Umbilical cord (tissue), 2 donors: ENCODE measurements around the gene CCNL2. TPM values are rescaled to one million over a fixed set of nuclear protein-coding genes. Genes with fewer than 3 reads are reported as not detected.
A peak's percentile ranks its signal among the peaks of the same experiment; 100 is the strongest.
"Not testable (repeated sequence)": the region's sequence is repeated elsewhere in the genome, so short reads cannot be mapped to it uniquely, and the experiment has no call there.

Experiments used
- DNase-seq: peaks from one replicate; pipeline ENCODE4 v3.0.0-alpha.2; 2015; ENCODE audit warnings: low spot score
- total RNA-seq: library from RNA; depleted of rRNA; stranded (reverse); fragments of >200 nt; gene quantifications from one replicate; pipeline ENCODE4 v1.2.3, GENCODE V29; 2014; ENCODE audit warnings: low replicate concordance; ENCODE audit not compliant: insufficient read depth

Gene CCNL2
- total RNA-seq, 1 donor from 2014 or later: 106 TPM

DNA sequence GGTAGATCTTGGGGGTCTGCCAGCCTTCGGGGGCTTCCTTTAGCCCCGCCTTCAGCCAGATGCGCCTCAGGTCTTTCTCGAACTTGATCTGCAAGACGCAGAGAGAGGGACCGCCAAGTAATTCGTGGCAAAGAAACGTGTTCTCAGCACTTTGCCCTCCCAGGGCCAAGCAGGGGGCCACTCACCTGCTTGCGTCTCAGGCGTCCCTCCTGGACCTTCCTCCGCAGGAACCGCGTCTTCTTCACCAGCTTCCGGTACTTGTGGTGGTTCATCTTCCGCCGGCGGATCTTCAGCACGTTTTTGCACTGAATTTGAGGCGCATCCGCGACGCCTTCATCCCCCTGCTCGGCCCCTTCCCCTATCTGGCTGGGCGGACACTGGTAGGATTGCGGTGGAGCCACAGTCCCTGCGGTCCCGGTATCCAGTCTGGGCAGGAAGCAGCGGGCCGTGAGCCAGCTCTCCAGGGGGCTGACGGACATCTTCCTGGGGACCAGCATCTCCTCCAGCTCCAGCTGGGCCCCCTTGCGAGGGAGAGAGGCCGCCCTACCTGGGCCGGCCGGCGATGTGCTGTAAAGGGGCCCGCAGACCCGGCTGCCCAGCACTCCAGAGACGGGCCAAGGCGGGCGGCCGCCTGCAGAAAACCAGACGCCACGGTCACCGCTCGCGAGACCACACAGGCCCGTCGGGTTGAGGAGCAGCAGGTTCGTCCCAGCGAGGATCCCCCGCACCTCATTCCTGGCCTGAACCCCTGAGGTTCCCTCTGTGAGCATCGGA is 25.1 kb downstream of the CCNL2 start:
- DNase-seq: no peak

DNA sequence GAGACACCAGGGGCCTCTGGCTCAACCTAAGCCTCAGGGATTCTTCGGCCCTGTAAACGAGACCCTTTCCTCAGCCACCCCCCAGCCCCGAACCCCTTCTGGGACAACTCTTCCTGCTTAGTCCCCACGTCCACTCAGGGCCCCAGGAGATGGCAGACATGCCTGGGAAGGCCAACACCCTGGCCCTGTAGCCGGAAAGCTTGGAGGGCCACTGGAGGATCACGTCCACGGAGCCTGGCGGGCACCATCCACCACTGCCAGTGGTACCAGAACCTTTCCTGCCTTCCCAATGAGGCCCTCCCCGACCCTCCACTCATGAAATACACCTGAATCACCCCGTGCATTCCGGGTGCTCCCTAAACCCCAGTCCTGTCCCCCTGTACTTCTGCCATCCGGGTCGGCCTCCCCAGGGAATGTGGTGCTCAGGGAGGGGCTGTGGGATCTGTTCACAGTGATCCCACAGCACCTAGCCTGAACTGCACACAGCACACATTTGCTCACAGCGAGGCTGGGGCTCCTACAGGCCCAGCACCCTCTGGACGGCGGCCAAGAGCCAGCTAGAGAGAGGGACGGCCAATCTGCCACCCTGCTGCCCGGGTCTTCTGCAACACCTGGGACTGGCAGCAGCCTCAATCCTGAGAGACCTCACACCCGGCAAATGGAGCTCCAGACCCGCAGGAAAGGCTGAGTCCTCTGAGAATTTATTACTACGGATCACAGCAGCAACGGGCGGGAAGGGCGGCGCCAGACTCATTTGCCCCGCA is 25.9 kb downstream of the CCNL2 start:
- no peak for DNase-seq

DNA sequence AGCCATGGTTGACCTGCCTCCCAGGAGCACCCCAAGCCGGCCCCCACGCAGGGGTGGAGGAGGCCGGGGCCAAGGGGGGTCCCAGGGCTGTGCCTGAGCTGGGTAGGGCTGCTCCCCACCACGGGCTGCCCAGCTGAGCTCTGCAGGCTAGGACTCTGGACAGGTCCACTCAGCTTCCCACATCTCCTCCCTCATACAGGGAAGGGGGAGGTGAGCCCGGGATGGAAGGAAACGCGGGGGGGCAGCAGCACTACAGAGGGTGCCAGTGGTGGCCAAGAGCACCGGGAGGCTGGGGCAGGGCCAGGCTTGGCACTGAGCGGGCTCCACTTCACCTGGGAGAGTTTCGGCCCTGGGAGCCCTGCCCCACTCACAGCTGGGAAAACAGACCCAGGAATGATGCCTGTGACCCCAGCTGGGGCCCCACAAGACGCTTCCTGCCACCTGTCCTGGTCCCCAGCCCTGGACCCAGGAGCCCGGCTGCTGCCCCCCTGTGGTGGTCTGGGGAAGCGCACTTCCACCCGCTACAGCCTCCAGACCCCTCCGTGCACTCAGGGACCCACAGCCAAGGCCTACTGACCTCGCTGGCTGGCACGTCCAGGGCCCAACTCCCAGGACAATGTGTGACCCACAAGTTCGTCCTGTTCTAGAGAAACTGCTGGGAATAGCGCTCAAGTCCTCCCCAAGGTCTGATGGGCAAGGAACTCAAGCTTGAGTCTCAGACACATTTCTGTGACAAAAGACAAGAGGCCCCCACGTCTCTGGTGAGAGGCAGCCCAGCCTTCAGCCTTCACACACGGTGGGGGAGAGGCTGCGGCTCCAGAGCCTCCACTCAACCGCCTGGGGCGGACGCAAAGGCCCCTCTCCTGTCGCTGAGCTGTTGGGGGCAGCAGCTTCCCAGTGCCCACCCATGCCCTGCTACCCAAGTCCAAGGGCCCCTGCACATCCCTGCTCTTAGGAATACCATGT is 27.1 kb downstream of the CCNL2 start:
- DNase-seq: no peak

DNA sequence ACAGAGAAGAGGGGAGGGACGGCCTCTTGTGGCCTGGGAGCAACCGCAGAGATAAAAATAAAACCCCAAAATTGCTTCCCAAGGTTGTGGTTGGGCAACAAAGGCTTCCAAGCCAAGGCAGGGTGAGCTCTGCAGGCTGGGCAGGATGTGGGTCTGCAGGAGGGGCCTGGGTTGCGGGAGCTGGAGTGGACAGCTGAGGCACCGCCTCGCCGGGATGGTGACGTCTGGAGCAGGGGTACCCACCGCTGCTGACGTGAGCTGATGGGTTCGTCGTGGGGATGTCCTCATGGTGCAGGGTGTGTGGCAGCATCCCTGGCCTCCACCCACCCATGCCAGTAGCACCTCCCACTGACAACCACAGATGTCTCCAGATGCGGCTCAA is 27.8 kb downstream of the CCNL2 start:
- DNase-seq: no peak

DNA sequence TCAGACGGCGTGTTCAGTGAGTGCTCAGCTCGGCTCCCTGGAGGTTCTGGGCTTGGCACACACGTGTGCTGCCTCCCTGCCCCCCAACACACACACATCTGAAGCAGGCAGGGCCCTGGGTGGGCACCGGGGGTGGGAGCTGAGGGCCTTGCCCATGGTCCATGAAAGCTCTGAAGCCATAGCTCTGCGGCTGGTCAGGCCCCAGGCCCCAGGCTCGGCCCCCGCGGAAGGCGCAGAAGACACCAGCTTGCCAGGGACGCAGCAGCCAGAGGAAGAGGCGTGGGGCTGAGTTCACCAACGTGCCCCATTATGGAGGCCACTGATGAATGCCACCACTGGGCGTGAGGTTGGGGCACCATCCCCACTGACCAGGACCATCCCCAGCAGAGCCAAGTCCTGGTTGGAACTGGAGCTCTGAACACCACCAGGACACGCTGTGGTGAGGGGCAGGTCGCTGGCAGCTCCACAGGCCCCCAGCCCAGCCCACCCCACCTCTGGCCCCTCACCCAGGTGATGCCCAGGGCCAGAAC is 28.3 kb downstream of the CCNL2 start:
- DNase-seq: no peak

DNA sequence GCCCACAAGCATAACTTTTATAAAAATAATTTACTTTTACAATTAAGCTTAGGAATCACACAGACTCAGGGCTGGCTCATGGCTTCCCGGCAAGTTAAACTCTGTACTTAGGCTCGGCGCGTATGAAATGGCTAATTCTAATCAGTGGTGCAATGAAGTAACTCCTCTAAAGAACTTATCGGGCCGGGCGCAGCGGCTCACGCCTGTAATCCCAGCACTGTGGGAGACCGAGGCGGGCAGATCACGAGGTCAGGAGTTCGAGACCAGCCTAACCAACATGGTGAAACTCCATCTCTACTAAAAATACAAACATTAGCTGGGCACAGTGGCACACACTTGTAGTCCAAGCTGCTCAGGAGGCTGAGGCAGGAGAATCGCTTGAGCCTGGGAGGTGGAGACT is 29.0 kb downstream of the CCNL2 start:
- DNase-seq: not testable (repeated sequence)

DNA sequence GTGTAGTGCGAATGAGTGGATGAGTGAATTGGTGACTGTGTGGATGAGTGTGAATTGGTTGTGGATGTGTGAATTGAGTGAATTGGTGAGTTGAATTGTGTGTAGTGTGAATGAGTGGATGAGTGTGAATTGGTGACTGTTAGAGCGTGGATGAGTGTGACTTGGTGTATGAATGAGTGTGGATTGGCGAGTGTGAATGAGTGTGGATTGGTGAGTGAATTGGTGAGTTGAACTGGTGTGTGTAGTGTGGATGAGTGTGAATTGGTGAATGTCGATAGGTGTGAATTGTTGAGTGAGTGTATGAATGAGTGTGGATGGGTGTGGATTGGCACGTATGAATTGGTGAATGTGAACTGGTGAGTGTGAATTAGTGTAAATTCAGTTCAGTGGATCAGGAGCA is 31.8 kb downstream of the CCNL2 start:
- no peak for DNase-seq

DNA sequence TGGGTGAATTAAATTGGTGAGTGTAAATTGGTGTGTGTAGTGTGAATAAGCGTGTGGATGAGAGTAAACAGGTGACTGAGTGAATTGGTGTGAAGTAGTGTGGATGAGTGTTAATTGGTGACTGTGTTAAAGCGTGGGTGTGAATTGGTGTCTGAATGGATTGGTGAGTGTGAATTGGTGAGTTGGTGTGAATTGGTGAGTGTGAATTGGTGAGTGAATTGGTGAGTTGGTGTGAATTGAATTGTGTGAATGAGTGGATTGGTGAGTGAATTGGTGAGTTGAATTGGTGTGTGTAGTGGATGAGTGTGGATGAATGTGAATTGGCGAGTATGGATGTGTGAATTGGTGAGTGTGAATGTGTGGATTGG is 32.5 kb downstream of the CCNL2 start:
- DNase-seq: no peak

DNA sequence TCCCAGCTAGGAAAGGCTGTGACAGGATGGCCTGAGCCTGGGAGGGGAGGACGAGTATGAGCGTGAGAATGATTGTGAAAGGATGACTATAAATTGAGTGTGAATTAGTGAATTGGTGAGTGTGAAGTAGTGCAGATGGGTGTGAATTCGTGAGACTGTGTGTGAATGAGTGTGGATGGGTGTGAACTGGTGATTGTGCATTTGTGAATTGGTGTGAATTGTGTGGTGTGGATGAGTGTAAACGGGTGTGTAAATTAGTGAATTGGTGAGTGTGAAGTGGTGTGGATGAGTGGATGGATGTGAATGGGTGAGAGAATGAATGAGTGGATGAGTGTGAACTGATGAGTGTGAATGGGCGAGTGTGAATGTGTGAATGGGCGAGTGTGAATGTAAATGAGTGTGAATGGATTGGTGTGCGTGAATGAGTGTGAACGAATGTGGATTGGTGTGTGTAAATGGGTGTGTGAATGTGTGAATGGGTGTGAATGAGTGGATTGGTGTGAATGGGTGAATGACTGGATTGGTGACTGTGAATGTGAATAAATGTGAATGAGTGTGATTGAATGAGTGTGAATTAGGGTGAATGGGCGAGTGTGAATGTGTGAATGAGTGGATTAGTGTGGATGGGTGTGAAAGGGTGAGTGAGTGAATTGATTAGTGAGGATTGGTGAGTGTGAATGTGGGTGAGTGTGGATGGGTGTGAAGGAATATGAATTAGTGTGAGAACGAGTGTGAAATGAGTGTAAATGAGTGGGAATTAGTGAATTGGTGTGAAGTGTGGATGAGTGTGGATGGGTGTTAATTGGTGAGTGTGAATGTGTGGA is 33.0 kb downstream of the CCNL2 start:
- DNase-seq: no peak

DNA sequence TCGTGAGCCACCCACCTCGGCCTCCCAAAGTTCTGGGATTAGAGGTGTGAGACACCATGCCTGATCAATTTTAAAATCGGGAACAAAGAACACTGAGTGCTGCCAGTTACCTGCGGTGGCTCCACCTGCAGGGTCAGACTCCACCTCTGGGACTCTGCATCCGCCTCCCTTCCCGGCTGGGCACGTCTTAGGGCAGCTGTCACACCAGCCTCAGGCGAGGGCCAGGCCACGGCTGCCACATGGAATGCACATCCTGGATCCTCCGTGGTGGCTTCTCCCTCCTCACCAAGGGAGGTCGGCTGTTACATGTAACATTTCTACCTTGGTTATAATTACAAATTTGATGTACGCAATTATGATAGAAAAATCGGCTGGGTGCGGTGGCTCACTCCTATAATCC is 34.9 kb downstream of the CCNL2 start:
- no peak for DNase-seq

DNA sequence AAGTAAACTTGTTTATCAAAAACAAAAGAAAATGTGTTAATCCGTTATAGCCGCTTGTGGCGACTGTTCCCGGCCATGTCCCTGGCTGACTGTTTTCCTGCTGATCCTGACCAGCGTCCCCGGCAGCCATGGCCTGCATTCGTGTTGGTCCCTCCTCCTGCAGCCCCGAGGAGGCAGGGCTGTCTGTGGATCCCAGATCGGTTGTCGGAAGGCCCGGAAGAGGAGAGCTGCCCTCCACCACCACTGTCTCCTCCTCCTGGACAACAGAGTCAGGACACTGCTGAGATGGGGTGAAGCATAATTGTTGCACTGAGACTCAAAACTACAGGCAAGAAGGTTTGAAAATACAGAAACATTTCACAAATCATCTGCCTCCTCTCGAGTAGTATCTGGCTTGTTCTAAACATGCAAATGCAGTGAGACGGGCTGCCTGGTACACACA is 37.1 kb downstream of the CCNL2 start:
- peak; percentile 93 for DNase-seq

DNA sequence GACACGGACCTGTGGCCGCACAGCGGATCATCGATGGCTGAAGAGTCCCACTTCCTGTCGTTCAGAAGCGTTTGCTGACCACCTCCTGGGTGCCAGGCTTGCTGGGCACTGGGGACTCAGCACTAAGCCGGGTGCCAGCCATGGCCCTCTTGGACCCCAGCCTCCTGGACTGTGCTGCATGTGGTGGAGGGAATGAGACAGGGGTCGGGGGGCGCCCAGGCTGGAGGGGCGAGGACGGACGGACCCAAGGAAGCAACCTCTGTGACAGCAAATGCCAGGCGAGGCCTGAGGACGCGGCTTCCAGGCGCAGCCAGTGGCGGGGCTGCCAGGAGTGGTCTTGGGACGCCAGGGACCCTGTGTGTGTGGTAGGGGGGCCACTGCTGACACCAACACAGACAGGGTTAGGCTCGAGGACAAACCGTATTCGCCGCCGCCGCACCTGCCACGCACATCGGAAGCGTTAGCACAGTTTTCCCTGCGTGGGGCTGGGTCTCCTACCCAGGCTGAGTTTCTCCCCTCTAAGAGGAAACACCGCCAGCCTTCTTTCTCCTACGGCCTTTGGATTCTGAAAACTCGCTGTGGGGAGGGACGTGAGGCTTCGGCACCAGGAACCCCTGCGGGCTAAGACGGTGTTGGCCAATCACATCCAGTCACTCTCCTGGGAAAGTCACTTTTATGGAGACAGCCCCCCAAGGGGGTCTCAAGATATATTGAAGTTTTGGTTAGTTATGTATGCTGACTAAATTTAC is 37.7 kb downstream of the CCNL2 start:
- no peak for DNase-seq

DNA sequence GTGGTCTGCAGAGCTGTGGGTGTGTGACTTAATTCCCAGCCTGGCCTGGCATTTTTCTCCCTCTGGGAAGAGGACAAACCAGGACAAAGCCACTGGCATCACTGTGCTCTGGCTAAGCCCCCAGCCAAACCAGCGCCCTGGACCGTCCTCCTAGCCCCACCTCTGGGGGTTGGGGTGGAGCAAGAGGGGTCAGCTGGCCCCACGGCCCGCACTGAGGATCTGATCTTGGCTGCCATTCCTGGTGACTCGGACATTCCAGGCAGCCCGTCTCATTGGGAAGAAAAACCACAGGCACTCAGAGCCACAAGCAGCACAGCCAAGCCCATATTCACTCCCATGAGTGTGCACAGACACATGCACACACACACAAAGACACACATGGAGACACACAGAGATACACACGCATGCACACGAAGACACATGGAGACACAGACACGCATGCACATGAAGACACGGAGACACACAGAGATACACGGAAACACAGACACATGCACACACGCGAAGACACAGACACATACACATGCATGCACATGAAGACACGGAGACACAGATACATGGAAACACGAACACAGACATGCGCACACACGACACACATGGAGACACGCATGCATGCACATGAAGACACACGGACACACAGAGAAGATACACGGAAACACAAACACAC is 38.5 kb downstream of the CCNL2 start:
- peak; percentile 95 for DNase-seq

DNA sequence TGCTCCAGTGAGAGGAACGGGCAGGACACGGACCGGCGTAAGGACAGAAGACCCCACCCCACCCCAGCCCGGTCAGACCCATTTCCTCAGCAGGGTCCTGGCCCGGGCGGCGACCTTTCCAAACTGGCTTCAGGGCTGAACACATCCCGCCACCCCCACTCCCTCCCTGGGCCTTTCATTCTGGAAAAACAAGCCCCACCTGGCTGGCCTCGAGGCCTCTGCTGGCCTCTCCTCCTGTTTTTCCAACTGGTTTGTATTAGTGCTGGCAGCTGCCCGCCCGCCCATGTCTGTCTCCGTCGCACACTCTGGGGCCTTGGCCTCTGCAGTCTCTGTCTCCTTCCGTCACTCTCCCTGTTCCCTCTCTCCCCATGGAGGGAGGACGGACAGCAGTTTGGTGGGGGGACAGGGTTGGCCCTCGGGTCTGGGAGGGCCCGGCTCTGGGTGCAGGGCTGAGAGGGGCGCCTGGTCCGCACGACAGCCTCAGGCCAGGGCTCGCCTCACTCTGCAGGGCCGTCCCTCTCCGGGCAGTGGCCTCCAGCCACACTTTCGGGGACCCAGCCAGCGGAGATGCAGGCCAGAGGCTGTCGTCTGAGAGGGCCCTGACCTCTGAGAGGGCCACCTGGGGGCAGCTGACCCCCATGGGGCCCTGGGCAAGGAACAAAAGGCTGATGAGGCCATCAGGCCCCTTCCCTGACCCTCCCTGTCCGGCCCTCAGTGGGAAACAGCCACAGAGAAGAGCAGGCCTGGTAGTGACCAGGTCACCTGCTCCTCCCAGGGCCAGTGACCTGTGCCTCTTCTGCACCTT is 39.3 kb downstream of the CCNL2 start:
- peak; percentile 74 for DNase-seq

DNA sequence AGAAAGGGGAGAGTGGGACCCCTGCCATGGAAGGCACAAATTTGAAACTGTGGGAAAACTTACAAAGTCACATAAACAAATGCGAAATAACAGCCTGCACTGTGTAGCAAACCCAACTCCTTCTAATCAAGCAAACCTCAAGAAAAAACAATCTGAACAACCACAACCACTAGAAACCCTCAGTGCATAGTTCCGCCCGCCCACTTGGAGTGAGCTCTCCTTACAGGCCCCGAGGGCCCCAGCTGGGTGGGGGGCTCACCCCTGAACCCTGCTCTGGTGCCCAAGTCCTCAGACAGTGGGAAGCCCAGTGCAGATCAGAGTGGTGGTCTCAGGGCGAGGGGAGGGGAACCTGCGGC is 39.8 kb downstream of the CCNL2 start:
- DNase-seq: peak; percentile 48

DNA sequence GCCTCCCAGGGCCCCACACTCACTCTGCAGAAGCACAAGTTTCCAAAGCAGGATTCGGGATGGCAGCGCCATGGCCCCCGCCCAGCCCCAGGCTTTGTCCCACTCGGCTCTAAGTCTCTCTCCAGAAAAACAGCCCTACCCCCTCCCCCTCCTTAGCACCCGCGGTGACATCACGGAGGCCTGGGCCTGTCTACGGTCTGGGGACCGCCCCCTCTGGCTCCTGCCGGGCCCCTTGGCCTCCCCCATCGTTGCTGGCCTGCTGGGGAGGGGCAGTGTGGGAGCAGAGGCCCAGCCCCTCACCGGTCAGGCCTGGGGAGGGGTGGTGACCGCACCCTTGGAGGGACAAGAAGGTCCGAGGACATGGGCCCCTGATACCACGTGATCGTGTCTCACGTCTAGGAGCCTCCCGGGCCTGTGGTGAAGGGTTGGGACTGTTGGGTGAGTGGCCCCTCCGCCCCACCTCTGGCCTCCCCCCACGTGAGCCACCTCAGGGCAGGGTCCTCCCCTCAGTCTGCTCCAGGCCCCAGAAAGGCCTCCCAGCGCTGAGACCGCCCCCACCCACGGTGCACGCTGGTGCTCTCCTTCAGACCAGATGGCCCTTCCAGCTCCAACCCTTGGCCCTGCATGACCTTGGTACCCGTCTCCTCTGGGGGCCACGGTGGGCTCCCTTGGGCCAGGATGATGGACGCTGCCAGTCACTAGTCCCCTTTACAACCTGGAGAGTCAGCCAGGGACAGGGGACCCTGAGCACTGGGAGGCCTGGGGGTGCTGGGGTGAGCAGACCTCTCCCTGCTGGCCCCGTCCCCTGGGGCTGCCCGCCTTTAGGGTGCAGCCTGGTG is 40.5 kb downstream of the CCNL2 start, which contains the start of gene MXRA8:
TSS of gene MXRA8 (minus strand) at position 123 of the 839 bp plus-strand sequence. CDS start at position 72, 51 bp downstream.
- DNase-seq: peak; percentile 97

DNA sequence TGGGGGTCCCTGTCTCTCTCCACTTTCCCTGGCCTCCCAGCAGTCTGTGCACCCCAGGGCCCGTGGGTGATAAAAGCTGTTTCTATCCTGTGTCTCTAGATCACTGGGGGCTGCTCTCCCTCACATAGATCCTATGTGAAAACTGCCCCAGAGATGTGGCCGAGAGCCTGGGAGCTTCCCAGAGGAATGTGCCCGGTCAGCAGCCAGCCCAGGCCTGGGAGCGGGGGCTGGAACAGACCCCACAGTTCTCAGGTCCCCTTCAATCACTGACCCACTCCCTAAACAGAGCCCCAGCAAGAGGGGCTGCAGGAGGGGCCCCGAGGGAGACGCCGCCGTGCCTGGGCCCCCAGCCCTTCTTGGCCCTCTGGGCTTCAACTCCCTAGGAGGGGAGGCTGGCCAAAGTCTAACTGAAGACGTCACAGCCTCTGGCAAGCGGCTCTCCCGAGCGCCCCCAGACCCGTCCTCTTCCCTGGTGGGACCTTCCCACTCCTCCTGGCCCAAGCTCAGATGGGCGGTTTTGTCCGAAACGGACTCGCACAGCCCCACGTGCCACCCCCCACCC is 41.2 kb downstream of the CCNL2 start:
- DNase-seq: peak; percentile 45
